Stimulated activated CD4-positive, alpha-beta T cell treated with anti-CD3 and anti-CD28 coated beads, Interleukin-15, amount 100 ng/mL, for 1 hour (primary cell): Measurements from ENCODE around the gene CRTC3.

Experiments used
- DNase-seq, 2 donors: peaks; one replicate each; pipeline ENCODE4 v3.0.0-alpha.2; 2020; ENCODE audit warnings: low read depth in 1 of 2, low spot score in 1 of 2

The CRTC3 gene

DNA sequence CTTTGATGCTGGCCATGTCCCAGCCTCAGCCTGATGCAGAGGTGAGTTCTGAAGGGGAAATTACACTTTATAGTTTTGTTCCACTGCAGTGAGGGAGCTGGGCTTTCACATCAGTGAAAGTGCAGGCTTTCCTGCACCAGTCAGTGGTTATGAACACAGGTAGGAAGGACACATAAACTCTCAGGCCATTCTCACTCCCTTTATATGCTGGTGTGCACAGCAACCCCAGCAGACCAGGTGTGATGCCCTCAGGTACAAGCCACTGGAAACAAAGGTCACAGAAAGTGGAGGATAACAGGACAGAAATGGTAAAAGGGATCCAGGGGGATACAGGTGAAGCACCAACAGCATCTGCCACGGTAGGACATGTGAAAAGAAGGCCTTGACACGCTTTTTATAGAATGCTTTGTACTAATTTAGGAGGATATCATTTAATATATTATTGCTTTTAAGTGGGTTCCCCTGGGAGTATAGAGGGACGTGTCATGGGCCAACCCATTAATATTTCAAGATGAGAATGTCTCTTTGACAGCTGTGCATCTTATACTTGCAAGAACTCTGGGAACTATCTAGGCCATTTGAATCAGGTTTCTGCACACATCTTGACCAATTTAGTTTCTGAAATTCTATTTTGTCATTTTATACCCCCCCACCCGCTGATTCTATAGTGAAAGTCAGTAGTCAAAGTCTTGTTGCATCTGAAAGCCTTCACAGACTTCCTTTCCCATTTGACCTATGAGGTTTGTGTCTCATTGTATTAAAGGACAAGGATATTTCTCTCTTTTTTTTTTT, 162.5 kb downstream of the CRTC3 start:
- no peak for DNase-seq
